ENCODE data around the gene LMCD1. TPM values are rescaled to one million over a fixed set of nuclear protein-coding genes. Genes with fewer than 3 reads are reported as not detected.

Gene LMCD1
- total and polyA plus RNA-seq, 7 donors: 6.5 to 49.3 (median 16.2) TPM

- intact Hi-C loops (cut with DNase I): no loop called here
- Histone ChIP-seq H3K36me3 (no peaks in the 10 kb centered on the region), H3K4me1 (no peaks in the 10 kb centered on the region), H3K9me3 (no peaks in the 10 kb centered on the region), H3K4me3 (no peak overlapping the region), H3K27ac (no peak overlapping the region), H3K27me3 (no peaks in the 10 kb centered on the region)
- 94 to 96% methylated on average over 9 of the region's 9 CpGs for WGBS, 2 donors
- DNase-seq: no peak
- no peak for TF ChIP-seq CTCF (IDR thresholded peaks at IDR 0.05)
- no peak for TF ChIP-seq EP300 (IDR thresholded peaks at IDR 0.05)
- no peak for TF ChIP-seq POLR2A (IDR thresholded peaks at IDR 0.05)
- no peak for TF ChIP-seq POLR2AphosphoS5 (IDR thresholded peaks at IDR 0.05)
Measured at GRCh38 chr3:8595695-8596115, 94.1 kb downstream of the LMCD1 start.

- no peaks in the 10 kb centered on the region for H3K4me1 ChIP-seq
- H3K9me3 ChIP-seq: no peaks in the 10 kb centered on the region
- intact Hi-C loops (cut with DNase I): no loop called here
- TF ChIP-seq EP300 (IDR thresholded peaks at IDR 0.05) (no peak), POLR2AphosphoS5 (IDR thresholded peaks at IDR 0.05) (no peak), POLR2A (IDR thresholded peaks at IDR 0.05) (no peak), CTCF (IDR thresholded peaks at IDR 0.05) (no peak)
- 86% methylated on average over 18 of the region's 18 CpGs for WGBS, 2 donors
- no peak overlapping the region for H3K4me3 ChIP-seq
- no peak for DNase-seq
- no peak overlapping the region for H3K27ac ChIP-seq
- no peaks in the 10 kb centered on the region for H3K27me3 ChIP-seq
- H3K36me3 ChIP-seq: no peaks in the 10 kb centered on the region
Measured at GRCh38 chr3:8596321-8597218, 94.9 kb downstream of the LMCD1 start.

- WGBS, 2 donors: 84 to 87% methylated on average over 7 of the region's 7 CpGs
- no peak overlapping the region for H3K4me3 ChIP-seq
- H3K9me3 ChIP-seq: no peaks in the 10 kb centered on the region
- H3K27ac ChIP-seq: no peak overlapping the region
- H3K27me3 ChIP-seq: no peaks in the 10 kb centered on the region
- intact Hi-C loops (cut with DNase I): no loop called here
- DNase-seq: no peak
- H3K4me1 ChIP-seq: no peaks in the 10 kb centered on the region
- no peaks in the 10 kb centered on the region for H3K36me3 ChIP-seq
- TF ChIP-seq CTCF (IDR thresholded peaks at IDR 0.05): no peak
- TF ChIP-seq POLR2AphosphoS5 (IDR thresholded peaks at IDR 0.05): no peak
Measured at GRCh38 chr3:8597219-8597853, 95.7 kb downstream of the LMCD1 start.

GRCh38 chr3:8599146-8599545 is 97.5 kb downstream of the LMCD1 start:
- TF ChIP-seq POLR2AphosphoS5 (IDR thresholded peaks at IDR 0.05): no peak
- Histone ChIP-seq H3K36me3 (no peaks in the 10 kb centered on the region), H3K27ac (no peak overlapping the region), H3K9me3 (no peaks in the 10 kb centered on the region), H3K27me3 (no peaks in the 10 kb centered on the region), H3K4me3 (no peak overlapping the region), H3K4me1 (no peaks in the 10 kb centered on the region)
- intact Hi-C loops (cut with DNase I): no loop called here
- 68 to 73% methylated on average over 3 of the region's 3 CpGs for WGBS, 2 donors
- no peak for DNase-seq

- H3K27me3 ChIP-seq: no peaks in the 10 kb centered on the region
- TF ChIP-seq POLR2AphosphoS5 (IDR thresholded peaks at IDR 0.05) (no peak), EP300 (IDR thresholded peaks at IDR 0.05) (no peak), CTCF (IDR thresholded peaks at IDR 0.05) (no peak), POLR2A (IDR thresholded peaks at IDR 0.05) (no peak)
- H3K4me3 ChIP-seq: no peak overlapping the region
- no peak overlapping the region for H3K27ac ChIP-seq
- no peaks in the 10 kb centered on the region for H3K36me3 ChIP-seq
- no peaks in the 10 kb centered on the region for H3K4me1 ChIP-seq
- no peaks in the 10 kb centered on the region for H3K9me3 ChIP-seq
- no peak for DNase-seq
- intact Hi-C loops (cut with DNase I): no loop called here
Measured at GRCh38 chr3:8600457-8600856, 98.8 kb downstream of the LMCD1 start.

All from sigmoid colon (tissue), 7 donors.